ENCODE results near the gene TMEM132E. TPM values are rescaled to one million over a fixed set of nuclear protein-coding genes. Genes with fewer than 3 reads are reported as not detected.

Gene TMEM132E, protein sequence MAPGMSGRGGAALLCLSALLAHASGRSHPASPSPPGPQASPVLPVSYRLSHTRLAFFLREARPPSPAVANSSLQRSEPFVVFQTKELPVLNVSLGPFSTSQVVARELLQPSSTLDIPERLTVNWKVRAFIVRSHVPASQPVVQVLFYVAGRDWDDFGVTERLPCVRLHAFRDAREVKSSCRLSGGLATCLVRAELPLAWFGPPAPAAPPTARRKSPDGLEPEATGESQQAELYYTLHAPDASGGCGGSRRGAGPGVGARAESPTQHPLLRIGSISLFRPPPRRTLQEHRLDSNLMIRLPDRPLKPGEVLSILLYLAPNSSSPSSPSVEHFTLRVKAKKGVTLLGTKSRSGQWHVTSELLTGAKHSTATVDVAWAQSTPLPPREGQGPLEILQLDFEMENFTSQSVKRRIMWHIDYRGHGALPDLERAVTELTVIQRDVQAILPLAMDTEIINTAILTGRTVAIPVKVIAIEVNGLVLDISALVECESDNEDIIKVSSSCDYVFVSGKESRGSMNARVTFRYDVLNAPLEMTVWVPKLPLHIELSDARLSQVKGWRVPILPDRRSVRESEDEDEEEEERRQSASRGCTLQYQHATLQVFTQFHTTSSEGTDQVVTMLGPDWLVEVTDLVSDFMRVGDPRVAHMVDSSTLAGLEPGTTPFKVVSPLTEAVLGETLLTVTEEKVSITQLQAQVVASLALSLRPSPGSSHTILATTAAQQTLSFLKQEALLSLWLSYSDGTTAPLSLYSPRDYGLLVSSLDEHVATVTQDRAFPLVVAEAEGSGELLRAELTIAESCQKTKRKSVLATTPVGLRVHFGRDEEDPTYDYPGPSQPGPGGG (N-terminal part only)
- total RNA-seq (2014; rRNA removed; shearing (Covaris generic)), result 0.45 and 0.47 TPM in 2 replicates
- polyA plus RNA-seq (2016; fragmentation: Nextera tagmentation; extraction: Ambion mirVana), result 0.03 and 0.16 TPM in 2 replicates
- long read RNA-seq, result 0 reads

DNA sequence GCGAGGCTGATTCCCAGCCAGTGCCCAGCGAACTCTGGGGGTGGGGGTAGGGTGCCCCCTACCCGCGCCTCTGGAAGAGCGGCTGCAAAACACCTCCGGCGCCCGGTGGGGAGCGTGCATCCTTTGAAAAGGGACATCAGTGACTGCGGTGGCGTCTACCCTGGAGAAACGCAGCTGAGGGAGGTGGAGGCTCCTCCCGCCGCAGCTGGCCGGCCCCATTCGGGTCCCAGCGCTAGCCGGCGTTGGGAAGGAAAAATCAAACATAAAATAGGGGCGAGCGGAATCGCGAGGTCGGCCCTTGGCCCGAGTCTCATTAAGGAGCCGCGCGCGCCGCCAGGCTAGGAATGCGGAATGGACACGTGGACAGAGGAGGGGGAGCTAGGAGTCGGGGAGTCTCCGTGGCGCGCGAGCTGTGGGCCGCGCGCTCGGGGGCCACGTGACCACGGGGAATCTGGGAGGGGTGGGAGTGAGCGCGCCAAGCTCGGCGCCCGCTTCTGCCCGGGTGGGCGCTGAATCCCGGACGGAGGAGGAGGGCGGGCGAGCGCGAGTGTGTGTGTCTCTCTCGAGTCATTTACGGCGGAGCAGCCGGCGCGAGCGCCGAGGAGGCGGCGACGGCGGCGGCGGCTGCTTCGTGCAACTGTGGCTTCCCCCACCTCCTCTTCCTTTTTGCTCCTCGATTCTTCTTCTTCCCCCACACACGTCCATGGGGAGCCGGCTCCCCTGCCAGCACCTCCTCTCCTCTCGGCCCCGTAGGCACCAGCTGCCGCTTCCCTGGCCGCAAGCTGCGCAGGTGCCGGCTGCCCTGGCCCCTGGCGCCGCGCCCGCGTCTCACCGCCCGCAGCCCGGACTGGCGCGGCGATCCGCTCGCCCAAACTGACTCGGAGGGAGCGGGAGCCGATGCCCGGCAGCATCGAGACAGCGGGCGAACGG lies at the start of gene TMEM132E:
TSS of gene TMEM132E (plus strand) at position 566 of the 930 bp plus-strand sequence. CDS start 1,495 bp downstream, outside the sequence.
- Histone ChIP-seq H3K4me2 (peak within 1 kb of the TSS; percentile 89), H3F3A (replicated peaks; ENCODE audit: low read depth) (0 out of 2 replicates have a peak, but pooled peaks cover 5% of the 10 kb centered on the region), H3K4me3 (peak within 1 kb of the TSS; percentile 66), H3K27me3 (ENCODE audit: insufficient read depth) (peaks cover 100% of the 10 kb centered on the region), H4K20me1 (replicated peaks; ENCODE audit: insufficient read depth) (peaks cover 18% of the 10 kb centered on the region), H3K9me2 (ENCODE audit: insufficient read depth) (no peaks in the 10 kb centered on the region), H2AFZ (peak within 1 kb of the TSS; percentile 95), H3K4me1 (ENCODE audit: insufficient read depth) (peaks cover 34% of the 10 kb centered on the region), H3K36me3 (ENCODE audit: insufficient read depth) (no peaks in the 10 kb centered on the region), H3K79me2 (replicated peaks; ENCODE audit: insufficient read depth) (no peaks in the 10 kb centered on the region), H3K27ac (ENCODE audit: low read depth) (no peak within 1 kb of the TSS)
- Mint-ChIP-seq H3K9me3 (no peaks in the 10 kb centered on the region), H3K36me3 (ENCODE audit: low read depth) (no peaks in the 10 kb centered on the region), H3K27ac (no peak within 1 kb of the TSS), H3K4me1 (peaks cover 34% of the 10 kb centered on the region), H3K27me3 (ENCODE audit: insufficient read depth, low read depth, poor library complexity) (peaks cover 81% of the 10 kb centered on the region), H3K4me3 (peak within 1 kb of the TSS; percentile 84)
- ATAC-seq, result peak; percentile 11
- DNase-seq (ENCODE audit: low spot score), result peak; percentile 82
- TF ChIP-seq ZNF114 (CRISPR knock-in tag; IDR thresholded peaks at IDR 0.05) (no peak), JUNB (IDR thresholded peaks at IDR 0.05; ENCODE audit: unreplicated experiment) (no peak), EZH2 (IDR thresholded peaks at IDR 0.05; ENCODE audit: low read depth, unreplicated experiment) (peak; percentile 76)
- TF ChIP-seq, protein P1, sequence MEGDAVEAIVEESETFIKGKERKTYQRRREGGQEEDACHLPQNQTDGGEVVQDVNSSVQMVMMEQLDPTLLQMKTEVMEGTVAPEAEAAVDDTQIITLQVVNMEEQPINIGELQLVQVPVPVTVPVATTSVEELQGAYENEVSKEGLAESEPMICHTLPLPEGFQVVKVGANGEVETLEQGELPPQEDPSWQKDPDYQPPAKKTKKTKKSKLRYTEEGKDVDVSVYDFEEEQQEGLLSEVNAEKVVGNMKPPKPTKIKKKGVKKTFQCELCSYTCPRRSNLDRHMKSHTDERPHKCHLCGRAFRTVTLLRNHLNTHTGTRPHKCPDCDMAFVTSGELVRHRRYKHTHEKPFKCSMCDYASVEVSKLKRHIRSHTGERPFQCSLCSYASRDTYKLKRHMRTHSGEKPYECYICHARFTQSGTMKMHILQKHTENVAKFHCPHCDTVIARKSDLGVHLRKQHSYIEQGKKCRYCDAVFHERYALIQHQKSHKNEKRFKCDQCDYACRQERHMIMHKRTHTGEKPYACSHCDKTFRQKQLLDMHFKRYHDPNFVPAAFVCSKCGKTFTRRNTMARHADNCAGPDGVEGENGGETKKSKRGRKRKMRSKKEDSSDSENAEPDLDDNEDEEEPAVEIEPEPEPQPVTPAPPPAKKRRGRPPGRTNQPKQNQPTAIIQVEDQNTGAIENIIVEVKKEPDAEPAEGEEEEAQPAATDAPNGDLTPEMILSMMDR (conservative IDR thresholded peaks at IDR 0.05; ENCODE audit: low read depth in 2 of 2), result peak in 1 of 2 experiments; percentile 12; a peak in 2 of 4 replicates

DNA sequence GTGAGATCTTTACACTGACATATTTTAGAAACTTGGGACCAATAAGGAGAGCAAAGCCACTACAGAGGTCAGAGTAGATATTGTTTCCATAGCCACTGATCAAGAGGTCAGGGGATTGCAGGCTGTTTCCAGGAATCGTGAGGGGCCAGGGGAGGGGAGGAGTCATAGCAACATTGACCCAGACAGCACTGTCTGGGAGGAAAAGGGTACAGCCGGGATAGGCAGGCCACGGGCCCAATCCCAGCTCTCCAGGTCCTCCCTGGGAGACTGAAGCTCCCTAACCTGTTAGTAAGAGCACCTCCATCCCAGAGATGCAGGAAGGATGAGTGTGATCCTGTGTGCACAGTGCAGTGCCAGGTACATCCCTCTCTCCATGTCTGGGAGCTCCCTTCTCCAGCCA lies 48.5 kb upstream of the TMEM132E start:
- DNase-seq (ENCODE audit: low spot score) (no peak), ATAC-seq (no peak; the same call in 2 of the 3 replicates)
- H3K27me3 ChIP-seq (ENCODE audit: insufficient read depth), result no peaks in the 10 kb centered on the region
- no peaks in the 10 kb centered on the region for H3K9me2 ChIP-seq (ENCODE audit: insufficient read depth)
- no peak overlapping the region for H3K27ac Mint-ChIP-seq
- no peaks in the 10 kb centered on the region for H3K36me3 Mint-ChIP-seq (ENCODE audit: low read depth)
- no peaks in the 10 kb centered on the region for H3K79me2 ChIP-seq (replicated peaks; ENCODE audit: insufficient read depth)
- H4K20me1 ChIP-seq (replicated peaks; ENCODE audit: insufficient read depth), result 0 out of 2 replicates have a peak, but pooled peaks cover 4% of the 10 kb centered on the region
- no peak overlapping the region for H3K4me3 ChIP-seq
- no peak overlapping the region for H2AFZ ChIP-seq
- no peaks in the 10 kb centered on the region; the same call in 2 of the 3 replicates for H3K4me1 Mint-ChIP-seq
- no peak overlapping the region for H3K4me2 ChIP-seq
- no peak overlapping the region for H3K27ac ChIP-seq (ENCODE audit: low read depth)
- no peaks in the 10 kb centered on the region for H3K36me3 ChIP-seq (ENCODE audit: insufficient read depth)
- no peak overlapping the region for H3K4me3 Mint-ChIP-seq
- H3K4me1 ChIP-seq (ENCODE audit: insufficient read depth), result no peaks in the 10 kb centered on the region
- H3F3A ChIP-seq (replicated peaks; ENCODE audit: low read depth), result no peaks in the 10 kb centered on the region
- peaks cover 4% of the 10 kb centered on the region for H3K27me3 Mint-ChIP-seq (ENCODE audit: insufficient read depth, low read depth, poor library complexity)
- H3K9me3 Mint-ChIP-seq, result no peaks in the 10 kb centered on the region
- TF ChIP-seq POLR2AphosphoS5 (IDR thresholded peaks at IDR 0.05; ENCODE audit: low read depth) (no peak), JUNB (IDR thresholded peaks at IDR 0.05; ENCODE audit: unreplicated experiment) (no peak), ZNF114 (CRISPR knock-in tag; IDR thresholded peaks at IDR 0.05) (no peak), STAT1 (IDR thresholded peaks at IDR 0.05; ENCODE audit: unreplicated experiment) (no peak), EZH2phosphoT487 (IDR thresholded peaks at IDR 0.05; ENCODE audit: unreplicated experiment) (no peak), NANOG (IDR thresholded peaks at IDR 0.05; ENCODE audit: borderline replicate concordance) (no peak), CREB1 (CRISPR knock-in tag; IDR thresholded peaks at IDR 0.05; ENCODE audit: low read depth) (no peak), ZNF331 (CRISPR knock-in tag; IDR thresholded peaks at IDR 0.05; ENCODE audit: low read depth) (no peak)
- TF ChIP-seq, protein P2, sequence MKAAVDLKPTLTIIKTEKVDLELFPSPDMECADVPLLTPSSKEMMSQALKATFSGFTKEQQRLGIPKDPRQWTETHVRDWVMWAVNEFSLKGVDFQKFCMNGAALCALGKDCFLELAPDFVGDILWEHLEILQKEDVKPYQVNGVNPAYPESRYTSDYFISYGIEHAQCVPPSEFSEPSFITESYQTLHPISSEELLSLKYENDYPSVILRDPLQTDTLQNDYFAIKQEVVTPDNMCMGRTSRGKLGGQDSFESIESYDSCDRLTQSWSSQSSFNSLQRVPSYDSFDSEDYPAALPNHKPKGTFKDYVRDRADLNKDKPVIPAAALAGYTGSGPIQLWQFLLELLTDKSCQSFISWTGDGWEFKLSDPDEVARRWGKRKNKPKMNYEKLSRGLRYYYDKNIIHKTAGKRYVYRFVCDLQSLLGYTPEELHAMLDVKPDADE (IDR thresholded peaks at IDR 0.05), result no peak
- TF ChIP-seq, protein P3, sequence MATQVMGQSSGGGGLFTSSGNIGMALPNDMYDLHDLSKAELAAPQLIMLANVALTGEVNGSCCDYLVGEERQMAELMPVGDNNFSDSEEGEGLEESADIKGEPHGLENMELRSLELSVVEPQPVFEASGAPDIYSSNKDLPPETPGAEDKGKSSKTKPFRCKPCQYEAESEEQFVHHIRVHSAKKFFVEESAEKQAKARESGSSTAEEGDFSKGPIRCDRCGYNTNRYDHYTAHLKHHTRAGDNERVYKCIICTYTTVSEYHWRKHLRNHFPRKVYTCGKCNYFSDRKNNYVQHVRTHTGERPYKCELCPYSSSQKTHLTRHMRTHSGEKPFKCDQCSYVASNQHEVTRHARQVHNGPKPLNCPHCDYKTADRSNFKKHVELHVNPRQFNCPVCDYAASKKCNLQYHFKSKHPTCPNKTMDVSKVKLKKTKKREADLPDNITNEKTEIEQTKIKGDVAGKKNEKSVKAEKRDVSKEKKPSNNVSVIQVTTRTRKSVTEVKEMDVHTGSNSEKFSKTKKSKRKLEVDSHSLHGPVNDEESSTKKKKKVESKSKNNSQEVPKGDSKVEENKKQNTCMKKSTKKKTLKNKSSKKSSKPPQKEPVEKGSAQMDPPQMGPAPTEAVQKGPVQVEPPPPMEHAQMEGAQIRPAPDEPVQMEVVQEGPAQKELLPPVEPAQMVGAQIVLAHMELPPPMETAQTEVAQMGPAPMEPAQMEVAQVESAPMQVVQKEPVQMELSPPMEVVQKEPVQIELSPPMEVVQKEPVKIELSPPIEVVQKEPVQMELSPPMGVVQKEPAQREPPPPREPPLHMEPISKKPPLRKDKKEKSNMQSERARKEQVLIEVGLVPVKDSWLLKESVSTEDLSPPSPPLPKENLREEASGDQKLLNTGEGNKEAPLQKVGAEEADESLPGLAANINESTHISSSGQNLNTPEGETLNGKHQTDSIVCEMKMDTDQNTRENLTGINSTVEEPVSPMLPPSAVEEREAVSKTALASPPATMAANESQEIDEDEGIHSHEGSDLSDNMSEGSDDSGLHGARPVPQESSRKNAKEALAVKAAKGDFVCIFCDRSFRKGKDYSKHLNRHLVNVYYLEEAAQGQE (IDR thresholded peaks at IDR 0.05; ENCODE audit: unreplicated experiment), result no peak
